ENCODE data around the gene AHCY.
"Not testable (repeated sequence)": the region's sequence is repeated elsewhere in the genome, so short reads cannot be mapped to it uniquely, and the experiment has no call there.

Gene AHCY

DNA sequence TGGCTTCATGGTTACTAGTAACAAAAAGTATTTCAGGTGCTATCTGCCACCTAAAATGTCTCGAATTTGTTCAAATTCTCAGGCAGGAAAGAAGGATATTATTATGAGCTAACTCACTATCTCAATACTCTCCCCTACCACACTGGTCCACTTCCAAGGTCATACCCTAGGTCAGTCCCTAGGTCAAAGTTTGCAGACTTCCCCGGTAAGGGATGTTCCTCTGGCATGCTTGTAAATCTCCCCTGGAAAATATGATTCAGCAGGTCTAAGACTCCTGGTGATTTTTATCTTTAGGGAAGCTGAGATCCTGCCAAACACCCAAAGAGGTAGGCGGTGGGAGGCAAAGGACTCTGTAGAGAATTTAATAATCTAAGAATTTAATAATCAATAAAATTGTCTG lies 6.7 kb downstream of the AHCY start:
- no peak for DNase-seq (ENCODE audit: low spot score)

DNA sequence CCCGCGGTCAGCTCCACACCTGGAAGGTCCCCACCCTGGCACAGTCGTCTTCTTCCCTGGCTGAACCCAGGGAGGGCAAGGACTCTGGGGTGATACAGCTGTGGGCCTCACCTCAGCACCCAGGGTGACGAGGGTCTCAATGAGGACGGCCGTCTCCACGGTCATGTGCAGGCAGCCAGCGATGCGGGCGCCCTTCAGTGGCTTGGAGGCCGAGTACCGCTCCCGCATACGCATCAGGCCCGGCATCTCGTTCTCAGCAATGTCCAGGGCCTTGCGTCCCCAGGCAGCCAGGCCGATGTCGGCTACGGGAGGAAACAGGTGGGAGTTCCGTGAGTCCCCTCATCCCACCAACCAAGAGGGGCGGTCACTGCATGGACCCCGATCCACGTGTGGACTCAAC lies 7.9 kb downstream of the AHCY start:
- DNase-seq (ENCODE audit: low spot score), result no peak

DNA sequence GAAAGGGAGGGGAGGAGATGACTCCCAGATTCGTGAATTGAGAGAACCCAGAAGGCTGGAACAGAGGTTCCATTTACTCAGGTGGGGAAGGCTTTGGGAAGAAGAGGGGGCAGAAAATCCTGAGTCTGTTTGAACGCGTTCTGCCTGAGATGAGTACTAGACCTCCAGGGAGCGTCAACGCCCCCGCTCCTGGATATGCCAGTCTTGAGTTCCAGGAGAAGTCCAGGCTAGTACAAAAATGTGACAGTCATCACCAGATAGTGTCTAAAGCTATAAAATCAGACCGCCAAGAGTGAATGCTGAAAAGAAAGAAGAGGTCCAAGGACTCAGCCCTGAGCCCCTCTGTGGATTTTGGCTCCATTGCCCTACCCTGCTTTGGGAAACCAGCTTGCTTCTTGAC lies 8.6 kb downstream of the AHCY start:
- DNase-seq (ENCODE audit: low spot score), result no peak

DNA sequence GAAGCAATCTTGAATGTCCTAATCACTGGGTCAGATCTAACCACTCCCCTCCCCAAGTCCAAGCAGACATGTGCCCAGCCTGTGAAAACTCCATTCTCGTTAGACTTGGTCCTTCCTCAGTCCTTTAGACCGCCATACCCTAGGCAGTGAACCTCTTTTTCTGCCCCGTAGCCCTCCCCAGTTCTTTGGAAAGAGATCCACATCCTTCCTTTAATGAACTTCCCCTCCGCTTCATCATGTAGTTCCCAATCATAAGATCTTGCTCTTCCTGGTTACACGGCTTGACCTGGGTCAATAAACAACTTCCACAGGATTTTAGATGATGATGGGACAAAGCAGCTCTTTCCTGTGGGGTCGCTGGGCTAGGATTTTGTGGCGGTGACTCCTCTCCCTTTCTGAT lies 9.6 kb downstream of the AHCY start:
- no peak for DNase-seq (ENCODE audit: low spot score)

DNA sequence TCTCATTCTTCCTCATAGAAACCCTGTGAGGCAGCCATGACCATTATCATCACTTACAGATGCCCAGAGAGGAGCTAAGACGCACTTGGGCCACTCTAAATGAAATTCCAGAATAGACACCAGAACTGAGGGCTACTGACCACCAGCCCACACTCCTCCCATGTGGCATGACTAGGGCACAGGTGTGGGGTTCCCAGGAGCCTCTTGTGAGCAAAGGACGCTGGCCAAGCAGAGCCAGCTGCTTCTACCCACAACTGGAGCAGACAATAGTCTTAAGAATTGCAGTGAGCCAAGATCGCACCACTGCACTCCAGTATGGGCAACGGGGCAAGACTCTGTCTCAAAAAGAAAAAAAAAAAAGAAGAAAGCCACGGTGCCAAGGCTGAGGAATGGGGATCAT lies 10.0 kb downstream of the AHCY start:
- no peak for DNase-seq (ENCODE audit: low spot score)

DNA sequence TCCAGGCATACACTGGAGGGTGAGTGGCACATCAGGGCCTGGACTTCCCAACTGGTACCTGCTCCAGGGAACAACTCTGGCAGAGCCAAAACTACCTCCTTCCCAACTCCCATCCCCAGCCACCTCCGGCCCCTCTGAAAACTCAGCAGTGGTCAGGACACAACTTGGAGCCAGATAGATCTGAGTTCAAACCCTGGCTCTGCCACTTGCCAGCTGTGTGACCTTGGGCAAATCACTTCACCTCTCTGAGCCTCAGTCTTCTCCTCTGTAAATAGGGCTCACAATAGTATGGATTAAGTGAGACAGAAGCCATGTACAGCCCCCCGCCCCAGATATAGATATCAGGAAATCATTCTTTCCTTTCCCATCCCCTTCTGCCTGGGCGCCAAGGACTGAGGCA lies 10.7 kb downstream of the AHCY start:
- no peak for DNase-seq (ENCODE audit: low spot score)

DNA sequence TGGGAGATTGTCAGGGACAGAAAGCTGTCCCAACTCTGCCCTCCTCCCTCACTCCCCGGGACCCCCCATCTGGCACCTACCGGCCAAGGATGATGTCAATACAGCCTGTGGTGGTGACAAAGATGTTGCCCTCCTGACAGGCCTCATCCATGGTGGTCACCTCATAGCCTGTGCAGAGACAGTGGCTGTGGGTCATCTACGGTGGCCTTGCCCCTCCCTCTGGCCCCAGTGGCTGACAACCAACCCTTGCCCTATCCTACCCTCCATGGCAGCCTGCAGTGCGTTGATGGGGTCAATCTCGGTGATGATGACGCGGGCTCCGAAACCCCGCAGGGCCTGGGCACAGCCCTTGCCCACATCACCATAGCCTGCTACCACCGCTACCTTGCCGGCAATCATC lies 12.7 kb downstream of the AHCY start:
- DNase-seq (ENCODE audit: low spot score), result no peak

DNA sequence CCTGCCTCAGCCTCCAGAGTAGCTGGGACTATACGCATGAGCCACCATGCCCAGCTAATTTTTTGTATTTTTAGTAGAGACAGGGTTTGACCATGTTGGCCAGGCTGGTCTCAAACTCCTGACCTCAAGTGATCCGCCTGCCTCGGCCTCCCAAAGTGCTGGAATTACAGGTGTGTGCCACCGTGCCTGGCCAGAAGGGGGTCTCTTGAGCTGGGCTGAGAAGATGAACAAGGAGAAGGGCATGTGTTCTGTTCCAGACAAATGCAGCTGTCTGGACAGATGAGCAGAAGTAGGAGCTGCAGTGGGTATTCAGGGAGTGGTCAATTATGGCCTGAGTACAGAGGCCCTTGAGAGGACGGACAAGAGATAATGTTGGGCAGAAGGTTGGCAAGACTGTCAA lies 15.7 kb downstream of the AHCY start:
- DNase-seq (ENCODE audit: low spot score), result not testable (repeated sequence)

DNA sequence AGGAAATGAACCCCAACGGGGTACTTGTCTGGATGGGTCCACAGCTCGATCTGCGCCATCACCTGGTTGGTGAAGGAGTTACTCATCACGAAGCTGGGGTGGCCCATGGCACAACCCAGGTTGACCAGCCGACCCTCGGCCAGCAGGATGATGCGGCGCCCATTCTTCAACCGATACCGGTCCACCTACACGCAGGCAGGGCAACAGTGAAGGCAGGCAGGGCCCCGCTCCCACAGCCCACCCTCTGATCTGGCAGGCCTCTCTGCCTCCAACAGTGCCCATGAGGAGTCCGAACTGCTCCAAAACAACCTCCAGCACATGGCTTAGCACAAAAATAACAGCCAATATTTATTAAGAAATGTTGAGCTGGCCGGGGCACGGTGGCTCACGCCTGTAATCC lies 17.7 kb downstream of the AHCY start:
- no peak for DNase-seq (ENCODE audit: low spot score)

DNA sequence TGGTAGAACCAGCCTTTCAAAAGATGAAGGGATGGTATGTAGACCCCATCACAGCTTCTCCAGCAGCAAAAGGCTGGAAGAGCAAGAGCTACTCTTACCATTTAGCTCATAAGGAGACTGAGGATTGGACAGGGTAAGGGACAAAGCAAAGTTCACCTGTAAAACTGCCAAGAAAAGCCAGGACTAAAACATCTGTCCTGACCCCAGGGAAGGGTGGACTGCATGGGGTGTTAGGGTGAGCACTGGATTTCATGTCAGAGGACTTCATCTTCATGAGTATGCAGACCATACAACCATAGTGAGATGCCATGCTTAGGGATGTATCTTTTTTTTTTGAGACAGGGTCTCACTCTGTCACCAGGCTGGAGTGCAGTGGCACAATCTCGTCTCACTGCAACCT lies 19.3 kb downstream of the AHCY start:
- no peak for DNase-seq (ENCODE audit: low spot score)

DNA sequence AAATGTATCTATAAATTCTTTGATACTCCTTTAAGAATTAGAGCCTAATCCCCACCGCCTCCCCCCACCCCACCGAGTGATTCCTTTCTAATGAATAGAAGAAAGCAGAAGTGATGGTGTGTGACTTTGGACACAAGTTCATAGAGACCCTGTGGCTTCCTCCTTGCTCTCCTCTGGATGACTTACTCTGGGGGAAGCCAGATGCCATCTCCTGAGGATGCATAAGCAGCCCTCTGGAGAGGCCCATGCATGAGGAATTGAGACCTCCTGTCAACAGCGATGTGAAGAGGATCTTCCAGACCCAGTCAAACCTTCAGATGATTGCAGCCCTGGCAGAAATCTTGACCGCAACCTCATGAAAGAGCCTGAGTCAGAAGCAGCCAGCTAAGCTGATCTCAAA lies 21.1 kb downstream of the AHCY start:
- no peak for DNase-seq (ENCODE audit: low spot score)

DNA sequence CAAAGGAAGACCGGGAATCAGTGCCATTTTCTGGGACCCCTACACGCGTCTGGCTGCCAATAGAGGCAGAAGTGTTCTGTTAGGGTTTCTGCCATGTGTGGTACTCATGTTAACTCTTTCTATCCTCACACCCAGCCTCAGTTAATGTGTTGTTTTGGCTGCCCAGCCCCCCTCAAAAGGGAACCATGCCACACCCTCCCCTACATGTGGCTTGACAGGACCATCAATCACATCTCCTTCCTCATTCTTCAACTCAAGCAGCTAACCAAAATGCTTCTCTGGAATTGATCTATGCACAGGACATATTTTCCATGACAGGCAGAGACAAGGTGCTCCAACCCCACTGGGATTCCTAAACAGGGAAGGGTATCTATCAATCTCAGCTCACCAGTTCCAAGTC lies 22.0 kb downstream of the AHCY start:
- no peak for DNase-seq (ENCODE audit: low spot score)

DNA sequence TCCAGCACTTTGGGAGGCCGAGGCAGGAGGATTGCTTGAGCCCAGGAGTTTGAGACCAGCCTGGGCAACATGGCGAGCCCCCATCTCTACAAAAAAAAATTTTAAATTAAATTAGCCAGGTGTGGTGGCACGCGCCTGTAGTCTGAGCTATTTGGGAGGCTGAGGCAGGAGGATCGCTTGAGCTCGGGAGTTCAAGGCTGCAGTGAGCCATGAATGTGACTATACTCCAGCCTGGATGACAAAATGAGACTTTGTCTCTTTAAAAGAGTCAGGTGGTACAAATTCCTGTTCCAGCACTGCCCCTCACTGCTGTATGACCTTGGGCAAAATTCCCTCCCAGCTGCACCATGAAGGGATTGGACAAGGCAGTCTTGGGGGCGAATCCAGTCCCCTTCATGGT lies 28.5 kb downstream of the AHCY start:
- no peak for DNase-seq (ENCODE audit: low spot score)

DNA sequence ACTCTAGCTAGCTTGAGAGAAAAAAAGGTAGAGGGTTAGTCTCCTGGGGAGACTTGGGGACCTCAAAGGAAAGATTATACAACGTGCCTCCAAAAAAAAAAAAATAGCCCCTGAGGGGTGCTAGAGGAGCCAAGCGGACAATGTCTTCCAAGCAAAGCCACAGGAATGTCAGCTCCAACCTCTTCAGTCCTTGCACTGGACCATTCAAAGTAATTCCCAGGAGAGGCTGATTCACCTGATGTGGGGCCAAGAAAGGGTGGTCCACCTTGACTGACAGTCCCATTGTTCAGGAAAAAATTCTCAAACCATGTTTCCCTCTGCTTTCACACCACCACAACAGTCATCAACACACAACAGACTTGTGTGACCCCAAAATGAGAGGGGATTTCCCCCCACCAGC lies 31.2 kb downstream of the AHCY start:
- no peak for DNase-seq (ENCODE audit: low spot score)

DNA sequence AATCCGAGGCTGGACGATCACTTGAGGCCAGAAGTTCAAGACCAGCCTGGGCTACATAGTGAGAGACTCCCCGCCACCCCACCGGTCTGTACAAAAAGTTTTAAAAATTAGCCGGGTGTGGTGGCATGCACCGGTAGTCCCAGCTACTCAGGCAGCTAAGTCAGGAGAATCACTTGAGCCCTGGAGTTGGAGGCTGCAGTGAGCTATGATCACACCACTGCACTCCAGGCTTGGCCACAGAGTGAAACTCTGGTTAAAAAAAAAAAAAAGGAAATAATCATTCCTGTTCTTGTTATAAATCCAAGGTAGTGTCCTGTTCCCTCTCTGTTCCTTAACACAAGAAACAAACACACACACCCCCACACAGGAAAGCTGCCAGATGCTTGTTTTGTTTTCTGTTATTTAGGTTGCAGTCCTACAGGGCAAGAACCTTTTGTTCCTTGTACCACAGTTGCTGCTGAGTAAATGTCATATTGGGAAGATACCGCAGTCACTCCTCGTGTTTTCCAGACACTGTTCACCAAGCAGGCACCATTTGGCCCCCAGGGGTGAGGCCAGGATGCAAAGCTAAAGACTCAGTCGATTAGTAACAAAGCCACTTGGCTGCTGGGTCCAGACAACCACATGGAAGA lies 33.0 kb downstream of the AHCY start:
- no peak for DNase-seq (ENCODE audit: low spot score)

DNA sequence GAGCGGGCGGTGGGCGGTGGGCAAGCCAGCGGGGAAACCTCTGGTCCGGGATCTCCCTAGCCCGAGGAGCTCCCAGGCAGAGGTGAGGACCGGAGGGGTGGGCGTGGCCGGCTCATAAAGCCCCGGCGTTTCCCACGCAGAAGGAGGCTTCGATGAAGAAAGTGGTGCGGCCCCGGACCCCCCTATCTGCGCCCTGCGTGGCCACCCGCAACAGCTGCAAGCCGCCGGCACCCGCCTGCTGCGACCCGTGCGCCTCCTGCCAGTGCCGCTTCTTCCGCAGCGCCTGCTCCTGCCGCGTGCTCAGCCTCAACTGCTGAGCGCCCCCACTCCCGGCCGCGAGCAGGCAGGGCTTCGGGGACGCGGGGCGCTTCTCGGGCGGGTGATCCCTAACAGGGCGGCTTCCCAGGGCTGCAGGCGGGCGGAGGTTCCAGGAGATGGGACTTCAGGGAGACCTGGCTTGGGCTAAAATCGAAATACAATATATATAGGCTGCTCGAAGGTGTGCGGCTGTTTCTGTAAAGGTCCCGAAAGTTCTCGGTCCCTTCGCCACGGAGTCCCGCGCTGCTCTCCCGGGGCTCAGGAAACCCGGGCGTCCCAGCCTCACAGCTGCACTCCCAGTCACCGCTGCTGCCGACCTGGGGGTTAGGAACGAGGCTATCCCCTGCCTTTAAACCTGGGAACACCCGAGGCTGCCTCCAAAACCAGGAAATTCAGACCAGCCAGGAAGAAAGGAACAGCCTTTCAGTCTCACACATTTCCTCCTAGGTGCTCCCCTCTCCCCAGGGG lies 34.1 kb downstream of the AHCY start:
- no peak for DNase-seq (ENCODE audit: low spot score)

DNA sequence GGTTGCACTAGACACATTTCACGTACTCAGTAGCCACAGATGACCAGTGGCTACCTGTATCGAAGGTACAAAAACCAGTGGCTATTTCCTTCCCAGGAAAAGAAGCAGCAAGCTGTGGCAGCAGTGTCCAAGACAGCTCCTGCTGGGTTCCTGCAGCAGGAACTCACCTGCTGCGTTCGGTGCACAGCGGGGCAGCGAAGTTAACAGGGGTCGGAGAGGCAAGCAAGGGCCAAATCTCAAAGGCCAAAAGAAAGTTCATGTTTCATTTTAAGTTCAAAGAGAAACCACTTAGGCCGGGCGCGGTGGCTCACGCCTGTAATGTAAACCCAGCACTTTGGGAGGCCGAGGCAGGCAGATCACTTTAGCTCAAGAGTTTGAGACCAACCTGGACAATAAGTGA lies 35.0 kb downstream of the AHCY start:
- DNase-seq (ENCODE audit: low spot score), result no peak

DNA sequence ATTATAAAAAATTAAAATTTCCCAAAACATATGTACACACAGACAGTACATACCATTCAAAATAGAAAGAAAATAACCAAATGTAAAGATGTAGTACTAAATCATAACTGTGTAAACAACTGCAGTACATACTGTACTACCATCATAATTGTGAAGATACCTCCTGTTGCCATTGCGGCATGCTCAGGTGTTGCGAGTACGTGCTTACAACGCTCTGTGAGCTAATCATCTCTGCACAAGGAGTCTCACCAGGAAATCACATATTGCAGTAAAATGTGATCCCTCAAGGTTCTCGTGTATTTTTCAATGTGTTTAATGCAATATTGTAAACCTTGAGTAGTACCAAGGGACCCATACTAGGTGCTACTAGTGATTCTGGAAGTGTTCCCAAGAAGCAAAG lies 39.0 kb downstream of the AHCY start:
- no peak for DNase-seq (ENCODE audit: low spot score)

DNA sequence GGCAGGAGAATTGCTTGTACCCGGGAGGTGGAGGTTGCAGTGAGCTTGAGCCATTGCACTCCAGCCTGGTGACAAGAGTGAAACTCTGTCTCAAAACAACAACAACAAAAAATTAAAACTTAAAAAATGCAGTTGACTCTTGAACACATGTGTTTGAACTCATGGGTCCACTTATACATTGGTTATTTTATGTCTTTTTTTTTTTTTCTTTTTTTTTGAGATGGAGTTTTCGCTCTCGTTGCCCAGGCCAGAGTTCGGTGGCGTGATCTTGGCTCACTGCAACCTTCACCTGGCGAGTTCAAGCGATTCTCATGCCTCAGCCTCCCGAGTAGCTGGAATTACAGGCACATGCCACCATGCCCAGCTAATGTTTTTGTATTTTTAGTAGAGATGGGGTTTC lies 39.7 kb downstream of the AHCY start:
- DNase-seq (ENCODE audit: low spot score), result not testable (repeated sequence)

DNA sequence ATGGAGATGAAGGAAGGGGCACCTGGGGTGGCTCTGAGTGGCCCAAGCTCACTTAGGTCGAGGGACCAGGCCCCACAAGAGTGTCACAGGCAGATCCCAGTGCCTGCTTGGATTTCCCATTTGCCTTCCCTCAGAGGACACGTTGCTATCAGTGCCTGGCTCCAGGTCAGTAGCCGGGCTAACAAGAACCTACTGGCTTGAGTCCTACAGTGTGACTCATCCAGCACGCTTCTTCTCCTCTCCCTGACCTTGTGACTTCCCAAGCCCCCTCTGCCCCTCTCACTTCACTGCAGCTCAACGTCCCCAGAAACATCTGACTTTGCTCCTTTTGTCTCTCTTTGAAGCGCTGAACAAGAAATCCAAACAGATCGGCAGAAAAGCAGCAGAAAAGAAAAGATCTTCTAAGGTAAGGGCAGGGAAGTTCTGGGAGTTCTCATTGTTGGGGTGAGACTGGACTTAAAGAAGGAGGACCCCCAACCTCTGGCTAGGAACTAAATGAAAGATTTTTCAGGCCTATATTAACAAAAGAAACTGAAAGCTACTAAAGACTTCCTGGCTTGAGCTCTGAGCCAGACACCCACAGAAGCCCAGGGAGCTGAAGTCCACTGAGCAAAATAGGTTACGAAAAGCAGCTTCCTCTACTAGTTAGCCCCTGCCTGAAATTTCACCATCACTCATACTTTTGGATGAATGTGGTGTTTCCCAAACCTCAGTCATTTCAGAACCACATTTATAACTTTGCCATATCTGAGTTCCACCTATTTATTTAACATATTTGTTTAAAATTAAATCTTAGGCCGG lies 40.5 kb downstream of the AHCY start:
- no peak for DNase-seq (ENCODE audit: low spot score)

DNA sequence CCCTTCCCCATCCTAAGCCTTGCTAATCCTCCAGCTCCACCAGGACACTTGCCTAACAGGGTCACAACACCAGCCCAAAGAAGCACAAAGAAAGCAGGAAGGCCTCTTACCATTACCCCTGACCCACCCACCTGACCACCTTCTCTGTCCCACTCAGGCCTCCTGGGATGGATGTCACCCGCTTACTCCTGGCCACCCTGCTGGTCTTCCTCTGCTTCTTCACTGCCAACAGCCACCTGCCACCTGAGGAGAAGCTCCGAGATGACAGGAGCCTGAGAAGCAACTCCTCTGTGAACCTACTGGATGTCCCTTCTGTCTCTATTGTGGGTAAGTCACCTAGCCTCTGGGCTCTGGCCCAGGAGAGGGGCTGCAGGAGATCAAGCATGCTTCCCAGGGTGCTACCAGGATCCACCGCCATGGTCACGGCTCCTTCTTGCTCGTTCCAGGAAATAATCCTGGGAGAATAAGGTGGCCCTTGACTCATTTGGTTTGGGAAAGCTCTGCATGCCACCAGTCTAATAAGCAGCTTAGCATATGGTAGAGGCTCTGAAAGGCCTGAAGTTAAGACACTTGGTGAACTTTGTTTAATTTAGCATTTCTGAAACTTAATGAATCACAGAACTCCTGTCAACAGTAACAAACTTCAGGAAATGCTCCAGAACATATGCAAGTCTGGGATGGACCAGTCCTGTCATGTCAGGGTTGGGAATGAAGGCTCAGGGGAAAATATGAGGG lies 42.8 kb downstream of the AHCY start:
- no peak for DNase-seq (ENCODE audit: low spot score)

DNA sequence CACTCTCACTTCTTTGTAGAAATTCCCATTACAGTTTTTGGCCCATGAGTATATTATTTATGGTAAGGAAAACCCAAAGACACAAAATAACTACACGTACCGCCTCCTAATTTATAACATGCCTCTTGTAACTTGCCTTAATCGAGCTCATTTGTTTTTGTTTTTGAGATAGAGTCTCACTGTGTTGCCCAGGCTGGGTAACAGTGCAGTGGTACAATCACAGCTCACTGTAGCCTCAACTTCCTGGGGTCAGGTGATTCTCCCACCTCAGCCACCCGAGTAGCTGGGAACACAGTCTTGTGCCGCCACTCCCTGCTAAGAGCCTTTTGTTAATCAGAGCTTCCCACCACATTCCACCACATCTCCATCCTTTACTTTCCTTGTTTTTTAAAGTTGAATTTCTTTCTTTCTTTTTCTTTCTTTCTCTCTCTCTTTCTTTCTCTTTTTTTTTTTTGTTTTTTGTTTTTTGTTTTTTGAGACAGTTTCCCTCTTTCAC lies 46.5 kb downstream of the AHCY start:
- DNase-seq (ENCODE audit: low spot score), result no peak
